ENCODE measurements around the gene IL18R1.

IL18R1 gene

GRCh38 chr2:102432386-102432785 is 76.8 kb downstream of the IL18R1 start:
- no peak for DNase-seq (ENCODE audit: low spot score)

DNA sequence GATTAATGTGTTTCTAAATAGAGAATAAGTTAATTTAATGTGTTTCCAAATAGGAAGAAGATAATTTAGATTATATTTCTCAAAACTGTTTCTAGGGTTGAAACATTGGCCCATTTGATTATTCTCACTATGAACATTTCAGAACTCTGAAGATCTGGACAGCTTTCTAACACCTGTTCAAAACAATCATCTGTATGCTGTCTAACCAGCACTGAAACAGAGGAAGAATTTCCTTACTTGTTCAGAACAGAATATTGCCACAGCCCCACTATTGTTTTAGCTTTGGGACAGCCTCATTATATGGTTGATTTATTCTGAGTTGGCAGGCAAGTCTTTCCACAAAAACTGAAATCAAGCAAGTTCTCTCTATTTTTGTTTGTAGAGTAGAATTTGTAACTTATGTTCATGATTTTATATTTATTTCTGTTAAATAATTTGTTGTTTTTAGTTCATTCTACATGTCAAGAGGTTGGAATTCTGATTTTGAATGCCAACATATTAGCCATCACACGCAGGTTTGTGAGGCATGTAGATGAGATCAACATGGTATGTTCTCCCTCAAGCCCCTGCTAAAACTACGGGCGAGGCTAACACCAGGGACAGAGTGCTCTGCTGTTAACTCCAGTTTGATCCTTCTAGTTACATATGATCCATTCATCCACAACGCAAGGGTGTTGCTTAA is 78.5 kb downstream of the IL18R1 start:
- no peak for DNase-seq (ENCODE audit: low spot score)

GRCh38 chr2:102434655-102435381 is 79.2 kb downstream of the IL18R1 start:
- DNase-seq (ENCODE audit: low spot score), result no peak

DNA sequence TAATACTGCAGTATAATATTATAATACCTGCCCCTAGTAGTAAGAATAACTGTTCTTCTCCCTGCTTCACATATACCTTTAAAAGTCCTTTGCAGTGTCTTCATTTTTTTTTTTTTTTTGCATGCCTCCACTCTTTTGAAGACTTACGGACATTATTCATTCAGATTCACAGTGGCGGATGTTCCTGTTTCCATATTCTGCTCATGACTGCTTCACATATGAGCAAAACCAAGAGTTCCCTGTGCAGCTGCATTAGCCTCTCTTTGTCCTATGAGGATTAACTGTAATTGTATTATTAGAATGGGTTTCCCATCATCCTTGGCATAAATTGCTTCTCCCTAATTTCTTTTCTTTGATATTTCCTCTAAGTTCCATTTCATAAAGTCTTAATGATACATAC is 80.1 kb downstream of the IL18R1 start:
- no peak for DNase-seq (ENCODE audit: low spot score)

DNA sequence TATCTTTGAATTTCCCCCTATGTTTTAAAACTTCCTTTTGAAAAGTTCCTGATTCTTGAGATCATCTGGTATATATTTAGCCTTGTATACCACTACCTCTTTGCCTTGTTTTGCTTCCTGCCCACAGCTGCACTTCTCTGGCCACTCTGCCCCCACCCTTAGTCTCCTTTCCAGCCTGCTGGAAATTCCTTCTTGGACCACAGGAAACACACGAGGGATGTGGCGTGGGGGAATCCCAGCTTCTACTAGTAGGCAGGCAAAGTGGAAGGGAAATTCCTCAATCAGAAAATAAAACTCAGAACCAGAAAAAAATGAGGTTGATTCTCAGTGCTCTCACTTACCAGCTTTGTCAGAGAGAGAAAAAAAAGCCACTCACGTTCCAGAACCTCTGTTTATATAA is 80.7 kb downstream of the IL18R1 start:
- DNase-seq (ENCODE audit: low spot score), result no peak

DNA sequence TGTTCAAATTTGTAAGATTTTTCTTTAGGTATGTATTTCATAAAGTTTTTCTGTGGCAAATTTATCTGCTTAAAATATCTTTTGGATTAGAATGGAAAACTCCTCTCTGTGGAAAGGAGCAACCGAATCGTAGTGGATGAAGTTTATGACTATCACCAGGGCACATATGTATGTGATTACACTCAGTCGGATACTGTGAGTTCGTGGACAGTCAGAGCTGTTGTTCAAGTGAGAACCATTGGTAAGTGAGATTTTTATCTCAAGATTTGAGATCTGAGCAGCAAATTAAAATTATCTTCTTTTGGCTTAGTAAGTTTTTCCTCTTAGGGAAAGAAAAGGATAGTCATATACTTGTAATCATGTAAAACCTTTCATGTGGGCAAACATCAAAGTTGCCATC is 81.5 kb downstream of the IL18R1 start:
- DNase-seq (ENCODE audit: low spot score), result no peak

GRCh38 chr2:102438111-102438510 is 82.5 kb downstream of the IL18R1 start:
- no peak for DNase-seq (ENCODE audit: low spot score)

GRCh38 chr2:102438578-102438977 is 83.0 kb downstream of the IL18R1 start:
- DNase-seq (ENCODE audit: low spot score), result no peak

DNA sequence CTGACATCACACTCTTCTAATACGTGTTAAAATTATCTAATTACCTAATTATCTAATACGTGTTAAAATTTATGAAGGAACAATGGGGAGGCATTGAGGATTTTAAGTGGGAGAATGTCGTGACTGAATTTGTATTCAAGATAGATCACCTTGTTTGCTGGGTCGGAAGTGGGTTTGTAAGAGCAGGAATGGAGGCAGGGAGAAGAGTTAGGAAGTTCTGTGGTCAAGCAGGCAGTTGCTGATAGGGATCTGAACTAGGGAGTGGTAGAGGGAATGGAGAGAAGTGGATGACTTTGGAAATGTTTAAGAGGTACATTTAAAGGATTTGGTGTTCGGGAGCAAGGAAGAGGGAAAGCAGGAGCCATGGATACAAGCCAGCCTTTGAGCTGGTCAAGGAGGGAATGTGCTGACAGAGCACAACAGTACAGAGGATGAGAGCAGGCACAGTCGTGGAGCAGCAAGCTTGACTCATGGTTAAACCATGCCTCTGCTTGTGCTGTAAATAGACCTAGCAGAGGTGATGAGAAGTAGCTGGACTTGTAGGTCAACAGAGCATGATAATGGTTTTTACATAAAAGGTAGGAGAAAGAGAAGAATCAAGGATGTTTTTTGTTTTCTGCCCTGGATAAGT is 83.6 kb downstream of the IL18R1 start:
- DNase-seq (ENCODE audit: low spot score), result no peak

DNA sequence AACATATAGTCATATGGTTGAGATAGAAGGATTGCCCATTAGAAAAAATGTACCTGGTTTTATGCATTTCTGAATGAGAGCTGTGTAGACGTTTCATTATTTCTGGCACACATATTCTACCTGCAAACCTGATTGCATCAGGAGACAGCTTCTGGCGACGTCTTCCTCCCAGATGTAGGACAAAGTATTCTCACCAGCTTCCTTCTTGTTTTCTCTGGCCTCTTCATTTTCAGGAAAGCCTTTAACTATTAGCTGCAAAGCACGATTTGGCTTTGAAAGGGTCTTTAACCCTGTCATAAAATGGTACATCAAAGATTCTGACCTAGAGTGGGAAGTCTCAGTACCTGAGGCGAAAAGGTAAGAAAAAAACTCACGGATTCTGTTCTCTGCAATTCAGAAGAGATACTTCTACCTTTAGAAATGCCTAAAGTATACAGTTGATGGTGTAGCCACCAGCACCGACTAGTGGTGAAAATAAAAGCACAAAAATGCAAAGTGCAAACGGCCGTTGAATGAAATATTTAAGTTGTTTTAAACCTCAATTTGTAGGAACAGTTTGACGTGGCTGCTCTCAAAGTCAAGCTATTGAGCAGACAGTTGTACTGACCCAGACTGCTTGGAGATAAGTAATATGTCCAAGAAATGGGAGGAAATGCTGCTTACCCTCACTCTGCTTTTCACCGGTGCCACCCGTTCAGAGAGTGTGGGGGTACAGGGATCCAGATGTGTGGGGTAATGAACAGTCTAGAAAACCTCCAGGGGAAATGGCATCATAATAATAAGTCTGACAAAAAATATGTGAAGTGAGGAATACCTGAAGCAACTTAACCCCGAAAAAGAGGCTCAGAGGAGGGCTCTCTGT is 87.6 kb downstream of the IL18R1 start:
- DNase-seq (ENCODE audit: low spot score), result no peak

GRCh38 chr2:102444233-102444632 is 88.6 kb downstream of the IL18R1 start:
- DNase-seq (ENCODE audit: low spot score), result no peak

- DNase-seq (ENCODE audit: low spot score), result no peak
These were observed 91.3 kb downstream of the IL18R1 start for GRCh38 chr2:102446936-102447335.

Small RNA genes within 50 kb of the gene (small RNA-seq; reads per million reads assigned to genes)
- gene MIR4772, result 0 reads per million in 2 experiments
